K562 (cell line): Measurements from ENCODE around the gene GRK1. TPM values are rescaled to one million over a fixed set of nuclear protein-coding genes. Genes with fewer than 3 reads are reported as not detected.

ENCODE experiments used
- ATAC-seq: fragments of 200-7000 bp; cut with Tn5 transposase; 3 replicates; pipeline ENCODE4 v1.9.1; 2020; ENCODE audit warnings: moderate library complexity
- BruUV-seq: library from RNA; stranded (reverse); fragments of 400-500 nt; replicated peaks from 2 replicates; lab custom pipeline; 2021; lab: Mats Ljungman, UMichigan
- CTCF ChIA-PET: fragments of 300-600 bp; formaldehyde crosslinking; extraction: SDS; loops from one replicate; lab custom pipeline; 2021; ENCODE audit warnings: low intra/inter-chr PET ratio; lab: Yijun Ruan, JAX
- POLR2A ChIA-PET: fragments of 300-600, 350-650 bp; sonication (Branson Sonifier 250); formaldehyde crosslinking; extraction: SDS; loops from one replicate; lab custom pipeline; 2021; ENCODE audit warnings: antibody characterized with exemption, inconsistent platforms; lab: Yijun Ruan, JAX
- DNase-seq, 4 experiments: peaks; one replicate each; pipeline versions ENCODE4 v3.0.0 to v3.0.0-alpha.2; 2011 to 2018; ENCODE audit warnings: low spot score in 3 of 4, mixed read lengths in 3 of 4; ENCODE audit errors: extremely low read depth in 1 of 4
- FAIRE-seq: peaks from 2 replicates; lab custom pipeline; 2011; peaks lifted over from hg19 to GRCh38; lab: Jason Lieb, UNC
- H2AFZ ChIP-seq: 2 replicates; pipeline ENCODE4 v1.6.0; 2011; ENCODE audit warnings: low read depth, low read length, control low read depth, inconsistent platforms
- H3K27ac ChIP-seq: fragments of 200-600 bp; 3 replicates; pipeline ENCODE4 v1.8.0; 2011; ENCODE audit warnings: low read depth, mild to moderate bottlenecking, control low read depth, inconsistent platforms, low read length, moderate library complexity, mixed read lengths; ENCODE audit errors: extremely low read depth
- H3K27me3 ChIP-seq, 2 experiments: fragments of 300-600 bp in 1 of 2; 2 replicates in 1 of 2; 3 replicates in 1 of 2; pipeline versions ENCODE4 v1.6.0 to v1.8.0; 2011; ENCODE audit warnings: inconsistent platforms in 2 of 2, low read length in 2 of 2, mild to moderate bottlenecking in 1 of 2, mixed read lengths in 1 of 2, moderate library complexity in 1 of 2; ENCODE audit not compliant: control insufficient read depth in 2 of 2, insufficient read depth in 2 of 2
- H3K36me3 ChIP-seq: fragments of 300-600 bp; 3 replicates; pipeline ENCODE4 v1.8.0; 2011; ENCODE audit warnings: mild to moderate bottlenecking, low read length, inconsistent platforms; ENCODE audit not compliant: control insufficient read depth, insufficient read depth
- H3K4me1 ChIP-seq, 2 experiments: fragments of 200-600 bp in 1 of 2; replicated peaks in 1 of 2; 2 replicates in 1 of 2; 3 replicates in 1 of 2; pipeline versions ENCODE4 v1.5.1 to v1.8.0; 2011; ENCODE audit warnings: inconsistent platforms in 2 of 2, low read length in 2 of 2, mild to moderate bottlenecking in 1 of 2, mixed read lengths in 1 of 2, moderate library complexity in 1 of 2; ENCODE audit not compliant: control insufficient read depth in 2 of 2, insufficient read depth in 2 of 2
- H3K4me2 ChIP-seq: 2 replicates; pipeline ENCODE4 v1.6.1; 2011; ENCODE audit warnings: low read length, control low read depth, inconsistent platforms, mixed read lengths; ENCODE audit not compliant: insufficient read depth
- H3K4me3 ChIP-seq: fragments of 200-600 bp; sonication (generic), shearing (Covaris generic); 2 replicates; pipeline ENCODE4 v1.5.1; 2016; ENCODE audit warnings: control low read depth, inconsistent platforms
- H3K79me2 ChIP-seq: fragments of 200-600 bp; 3 replicates; pipeline ENCODE4 v1.8.0; 2011; ENCODE audit warnings: low read length, inconsistent platforms; ENCODE audit not compliant: control insufficient read depth, insufficient read depth
- H3K9ac ChIP-seq, 2 experiments: 2 replicates each; pipeline versions ENCODE4 v1.6.0 to v1.6.1; 2011; ENCODE audit warnings: low read depth in 2 of 2, low read length in 2 of 2, control low read depth in 1 of 2, inconsistent platforms in 1 of 2, mild to moderate bottlenecking in 1 of 2, mixed read lengths in 1 of 2; ENCODE audit not compliant: insufficient read depth in 1 of 2
- H3K9me1 ChIP-seq: one replicate; pipeline ENCODE4 v1.6.0; 2011; ENCODE audit warnings: inconsistent platforms, mild to moderate bottlenecking, low read length, moderate library complexity; ENCODE audit not compliant: control insufficient read depth, insufficient read depth
- H3K9me3 ChIP-seq: replicated peaks from 2 replicates; pipeline ENCODE4 v1.5.1; 2011; ENCODE audit warnings: low read depth, low read length, inconsistent platforms; ENCODE audit not compliant: control insufficient read depth, insufficient read depth
- H4K20me1 ChIP-seq: replicated peaks from 2 replicates; pipeline ENCODE4 v1.6.1; 2011; ENCODE audit warnings: low read length, inconsistent platforms, mixed read lengths; ENCODE audit not compliant: control insufficient read depth, insufficient read depth
- HOMEZ ChIP-seq: fragments of 250-450 bp; sonication (Bioruptor Pico); IDR thresholded peaks from 2 replicates; pipeline ENCODE4 v1.4.0; 2020; ENCODE audit warnings: mild to moderate bottlenecking, moderate library complexity
- NR4A1 ChIP-seq, 2 experiments: fragments of 250-450 bp in 1 of 2; fragments of 450-650 bp in 1 of 2; sonication (Bioruptor Pico) in 1 of 2; IDR thresholded peaks; 2 replicates each; pipeline versions ENCODE4 v1.4.0 to v1.6.1; 2016 to 2020; ENCODE audit warnings: mild to moderate bottlenecking in 2 of 2, missing compliant biosample characterization in 1 of 2, missing genetic modification characterization in 1 of 2, moderate library complexity in 1 of 2
- POLR2B ChIP-seq: fragments of 450-650 bp; IDR thresholded peaks from 2 replicates; pipeline ENCODE4 v1.6.1; 2018; ENCODE audit warnings: low read depth; ENCODE audit not compliant: partially characterized antibody
- TCF7L2 ChIP-seq: fragments of 150-350 bp; IDR thresholded peaks from 2 replicates; pipeline ENCODE4 v1.6.1; 2016; ENCODE audit warnings: low read depth, mild to moderate bottlenecking, low read length, moderate library complexity
- THAP12 ChIP-seq: fragments of 250-450 bp; sonication (Bioruptor Pico); IDR thresholded peaks from 2 replicates; pipeline ENCODE4 v1.9.0; 2021; ENCODE audit warnings: mild to moderate bottlenecking, inconsistent platforms
- ZBTB11 ChIP-seq, 3 experiments: fragments of 200-800 bp in 1 of 3; fragments of 250-450 bp in 1 of 3; fragments of 450-650 bp in 1 of 3; sonication (Bioruptor Pico) in 1 of 3; sonication (Bioruptor generic) in 1 of 3; formaldehyde crosslinking in 1 of 3; IDR thresholded peaks; 2 replicates each; pipeline versions ENCODE4 v1.6.1 to v1.8.0; 2016 to 2022; ENCODE audit warnings: mild to moderate bottlenecking in 2 of 3, missing genetic modification characterization in 2 of 3, missing compliant biosample characterization in 1 of 3, moderate library complexity in 1 of 3
- ZC3H11A ChIP-seq: IDR thresholded peaks from 2 replicates; pipeline ENCODE4 v1.6.1; 2012; ENCODE audit warnings: low read depth, low read length, improper control_type of control experiment
- ZNF217 ChIP-seq: sonication (generic); formaldehyde crosslinking; IDR thresholded peaks from 2 replicates; pipeline ENCODE4 v1.8.0; 2022; ENCODE audit warnings: mild to moderate bottlenecking, missing genetic modification reagents
- WGBS: fragments of 100-300 bp; shearing (Covaris generic); methylation state at CpG from one replicate; pipeline ENCODE4 v1.1.6; 2016; ENCODE audit warnings: low coverage, mixed read lengths; ENCODE audit not compliant: insufficient coverage; ENCODE audit errors: missing lambda C conversion rate; 5-methylcytosine and 5-hydroxymethylcytosine counted together
- in situ Hi-C: fragments of 300-500 bp; cut with MboI; formaldehyde crosslinking; loops from 4 replicates; pipeline ENCODE4 v1.15.0; 2018; ENCODE audit warnings: inconsistent platforms, mixed read lengths
- intact Hi-C: fragments of 100-400 bp; cut with micrococcal nuclease; formaldehyde crosslinking; loops from 2 replicates; pipeline ENCODE4 v1.14.2; 2022
- polyA plus RNA-seq, 8 experiments: library from polyadenylated mRNA; depleted of rRNA in 4 of 8; stranded (reverse) in 5 of 8; unstranded in 3 of 8; fragments of >200 nt; fragmentation: Nextera tagmentation in 2 of 8; fragmentation: Illumina TruSeq in 1 of 8; extraction: Ambion mirVana in 2 of 8; extraction: Trizol in 1 of 8; gene quantifications; 2 replicates each; pipeline versions ENCODE4 v1.2.1 to v1.2.3, GENCODE V29; 2011 to 2014; ENCODE audit warnings: inconsistent platforms in 1 of 8, missing spikeins in 1 of 8
- total RNA-seq, 7 experiments: library from RNA; depleted of rRNA in 6 of 7; stranded (reverse); fragments of >200 nt in 6 of 7; fragmentation: Illumina TruSeq in 2 of 7; extraction: Trizol in 2 of 7; gene quantifications; 2 replicates each; pipeline versions ENCODE4 v1.2.1 to v1.2.3, GENCODE V29; 2011 to 2021; ENCODE audit warnings: low replicate concordance in 1 of 7
- TF ChIP-seq, protein P1 (sequence below): fragments of 450-650 bp; IDR thresholded peaks from 2 replicates; pipeline ENCODE4 v1.6.1; 2016; ENCODE audit warnings: missing biosample characterization, missing genetic modification characterization

The GRK1 gene
- total and polyA plus RNA-seq, 9 of the 15 experiments (the other 6 are each of a cell fraction or from before 2014, with no cell fraction given): 0.09 TPM; not detected in 8

GRCh38 chr13:113667771-113668490 lies 912 bp downstream of the GRK1 start (continued):
- no peak for TF ChIP-seq TCF7L2
- TF ChIP-seq, protein P1, sequence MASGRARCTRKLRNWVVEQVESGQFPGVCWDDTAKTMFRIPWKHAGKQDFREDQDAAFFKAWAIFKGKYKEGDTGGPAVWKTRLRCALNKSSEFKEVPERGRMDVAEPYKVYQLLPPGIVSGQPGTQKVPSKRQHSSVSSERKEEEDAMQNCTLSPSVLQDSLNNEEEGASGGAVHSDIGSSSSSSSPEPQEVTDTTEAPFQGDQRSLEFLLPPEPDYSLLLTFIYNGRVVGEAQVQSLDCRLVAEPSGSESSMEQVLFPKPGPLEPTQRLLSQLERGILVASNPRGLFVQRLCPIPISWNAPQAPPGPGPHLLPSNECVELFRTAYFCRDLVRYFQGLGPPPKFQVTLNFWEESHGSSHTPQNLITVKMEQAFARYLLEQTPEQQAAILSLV (tag): no peak
- TF ChIP-seq HOMEZ: no peak
- no peak for TF ChIP-seq ZNF217 (CRISPR knock-in tag)

GRCh38 chr13:113668491-113668971 lies 1.5 kb downstream of the GRK1 start:
- Histone ChIP-seq H3K27me3 (peaks cover 24 to 59% of the 10 kb centered on the region in 2 experiments; a peak in 3 of 5 replicates), H3K4me2 (no peak overlapping the region), H3K9me1 (no peaks in the 10 kb centered on the region), H4K20me1 (no peaks in the 10 kb centered on the region), H3K4me1 (peaks cover 0 to 18% of the 10 kb centered on the region in 2 experiments; a peak in 2 of 5 replicates), H3K36me3 (no peaks in the 10 kb centered on the region), H3K79me2 (no peaks in the 10 kb centered on the region), H3K9ac (no peak overlapping the region; a peak in 1 of 4 replicates), H3K27ac (no peak overlapping the region), H3K9me3 (no peaks in the 10 kb centered on the region), H3K4me3 (no peak overlapping the region), H2AFZ (no peak overlapping the region)
- CTCF ChIA-PET: no interaction called here
- FAIRE-seq: no peak
- no peak for ATAC-seq
- intact Hi-C loops: no loop called here
- POLR2A ChIA-PET: no interaction called here
- no peak for DNase-seq
- in situ Hi-C loops: loop anchor here (10.0 kb wide), 1 partner anchor 56 kb away; no protein-coding TSS in a partner anchor
- no TSS peak for BruUV-seq
- 5% methylated on average over 14 of the region's 24 CpGs for WGBS
- TF ChIP-seq ZBTB11 (CRISPR knock-in tag; IDR thresholded peaks at IDR 0.05) (no peak), ZC3H11A (no peak), POLR2B (no peak), THAP12 (no peak), NR4A1 (CRISPR knock-in tag; IDR thresholded peaks at IDR 0.05) (no peak), NR4A1 (tag; IDR thresholded peaks at IDR 0.05) (no peak)
